Heart left ventricle (tissue), 16 donors: ENCODE measurements around the gene ADCY5. TPM values are rescaled to one million over a fixed set of nuclear protein-coding genes. Genes with fewer than 3 reads are reported as not detected.
A peak's percentile ranks its signal among the peaks of the same experiment; 100 is the strongest.

Experiments
- ATAC-seq, 4 donors: fragments of 200-7000 bp; cut with Tn5 transposase; one replicate each; pipeline ENCODE4 v1.9.1; 2020 to 2022; ENCODE audit warnings: moderate library complexity in 4 of 4, mild to moderate bottlenecking in 3 of 4, moderate number of reproducible peaks in 1 of 4
- DNase-seq, 5 donors: peaks; one replicate each; pipeline ENCODE4 v3.0.0-alpha.2; 2020
- H3K27ac ChIP-seq, 12 donors: fragments of 200-600 bp; sonication (generic) in 4 of 12; one replicate each; pipeline versions ENCODE4 v1.5.0 to v1.8.0; 2016 to 2022; ENCODE audit warnings: mild to moderate bottlenecking in 2 of 12
- H3K27me3 ChIP-seq, 9 donors: fragments of 200-600 bp; sonication (generic) in 2 of 9; one replicate each; pipeline versions ENCODE4 v1.5.1 to v1.8.0; 2016 to 2022; ENCODE audit warnings: mild to moderate bottlenecking in 3 of 9
- H3K36me3 ChIP-seq, 9 donors: fragments of 200-600 bp; sonication (generic) in 2 of 9; one replicate each; pipeline versions ENCODE4 v1.5.0 to v1.8.0; 2018 to 2022; ENCODE audit warnings: mild to moderate bottlenecking in 2 of 9
- H3K4me1 ChIP-seq, 12 donors: fragments of 200-600 bp; sonication (generic) in 4 of 12; one replicate each; pipeline versions ENCODE4 v1.5.0 to v1.8.0; 2016 to 2022; ENCODE audit warnings: mild to moderate bottlenecking in 3 of 12
- H3K4me3 ChIP-seq, 12 donors: fragments of 200-600 bp; sonication (generic) in 4 of 12; one replicate each; pipeline versions ENCODE4 v1.5.0 to v1.8.0; 2017 to 2022; ENCODE audit warnings: mild to moderate bottlenecking in 9 of 12, moderate library complexity in 4 of 12
- H3K9me3 ChIP-seq, 12 donors: fragments of 200-600 bp; sonication (generic) in 4 of 12; one replicate each; pipeline versions ENCODE4 v1.5.0 to v1.8.0; 2016 to 2022; ENCODE audit warnings: mild to moderate bottlenecking in 1 of 12
- POLR2A ChIP-seq, 2 donors: fragments of 450-650 bp; IDR thresholded peaks; one replicate each; pipeline ENCODE4 v1.6.1; 2017; ENCODE audit warnings: antibody characterized with exemption in 2 of 2, mild to moderate bottlenecking in 2 of 2, moderate library complexity in 2 of 2
- WGBS, 4 donors: extraction: QIAGEN DNeasy Blood & Tissue Kit in 2 of 4; methylation state at CpG; one replicate each; pipeline versions ENCODE4 v1.1.5 to v1.1.7; 2013 to 2018; 5-methylcytosine and 5-hydroxymethylcytosine counted together
- intact Hi-C, 10 donors: fragments of 100-400 bp; cut with DNase I; formaldehyde crosslinking; loops; one replicate each; pipeline versions ENCODE4 v1.11.1 to v1.14.2; 2022
- polyA plus RNA-seq, 2 donors: library from polyadenylated mRNA; stranded (reverse); fragments of 200-250 nt; gene quantifications; one replicate each; pipeline ENCODE4 v1.2.3, GENCODE V29; 2013
- total RNA-seq, 9 donors: library from RNA; depleted of rRNA in 2 of 9; stranded (reverse); fragments of >200 nt in 2 of 9; fragmentation: NEBNext Ultra II Directional in 3 of 9; extraction: Animal tissue kit (Norgen Biotek cat#: 25700) in 3 of 9; gene quantifications; one replicate each; pipeline versions ENCODE4 v1.1.0 to v1.2.4, GENCODE V29; 2016 to 2023
- TF ChIP-seq, protein P1 (sequence below), 12 donors: fragments of 200-600 bp; sonication (generic) in 4 of 12; IDR thresholded peaks; one replicate each; pipeline versions ENCODE4 v1.5.0 to v1.8.0; 2018 to 2022; ENCODE audit warnings: antibody characterized with exemption in 12 of 12, mild to moderate bottlenecking in 5 of 12
- donor health status: ischemic (EF 13 %, LVEDD 7.1; RV severe dilation, severe dysfunction).
- donor health status: healthy with polysubstance abuse.
- donor health status: DM: no; HTN: yes; CAD: no.
- donor health status: DM: no; HTN: no; CAD: no.
- donor health status: ischemic (EF 25% LVEDD 6.9; RV normal size, moderate dysfunction).
- donor health status: ischemic (EF 25% LVEDD 5.7; RV mildly dilated, moderate dysfunction).
- donor health status: healthy.
- donor health status: DM: yes; HTN: yes; CAD: no.
- donor health status: ischemic (EF 35%, LVEDD 5.7; RV mildly dilated, moderate dysfunction).
- donor health status: nonischemic (EF 11% LVEDD 7.7; RV severe dilation, severe dysfunction).
- donor health status: DM: yes; HTN: yes; CAD: no.
- donor health status: PGD.
- donor health status: ischemic (EF 29% LVEDD 5.4; RV normal size, mild dysfunction).
- donor health status: nonischemic (EF 23%, LVEDD 6.1; RV moderate dilation, normal function).

Gene ADCY5
- total and polyA plus RNA-seq, 11 donors, result 78.5 to 276 (median 167) TPM

DNA sequence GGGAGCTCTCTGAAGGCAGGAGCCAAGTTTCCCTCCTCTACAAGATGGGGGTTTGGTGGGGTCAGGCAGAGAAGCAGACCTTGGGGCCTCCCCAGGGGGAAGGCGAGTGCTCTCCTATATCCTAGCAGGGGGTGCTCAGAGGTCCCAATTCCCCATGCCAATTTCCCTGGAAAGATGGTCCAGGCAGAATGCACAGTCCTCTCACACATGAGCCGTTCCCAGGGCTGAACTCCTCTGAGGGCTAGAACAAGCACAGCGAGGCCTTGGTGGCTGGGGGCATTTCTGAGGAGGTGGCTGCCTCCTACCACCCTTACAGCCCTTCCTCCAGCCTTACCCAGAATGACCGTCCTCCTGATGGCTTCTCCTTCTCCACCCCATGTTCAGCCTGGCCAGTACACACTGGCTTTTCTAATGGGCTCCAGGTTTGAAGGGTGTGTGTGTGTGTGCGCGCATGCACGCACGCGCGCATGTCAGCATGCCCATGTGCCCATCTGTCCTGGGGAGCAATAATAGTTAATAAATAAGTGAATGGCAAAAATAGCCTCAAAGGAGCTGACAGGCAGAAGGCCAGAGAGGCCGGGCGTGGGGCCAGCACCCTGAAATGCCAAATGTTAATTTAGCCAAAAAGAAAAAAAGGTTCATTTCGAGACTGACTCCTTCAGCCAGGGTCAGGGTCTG is 24.4 kb downstream of the ADCY5 start:
- WGBS, 4 donors, result 28 to 48% (median 47%) methylated on average over 13 of the region's 13 CpGs
- ATAC-seq, result peak; percentile 11 to 38 (median 22)
- Histone ChIP-seq H3K36me3 (no peaks in the 10 kb centered on the region), H3K4me3 (no peak overlapping the region), H3K27ac (peak overlapping the region; percentile 56 to 94 (median 84)), H3K4me1 (peaks cover 3 to 100% (median 63%) of the 10 kb centered on the region in 12 donors), H3K9me3 (no peaks in the 10 kb centered on the region), H3K27me3 (no peaks in the 10 kb centered on the region)
- peak in 4 of 5 donors; percentile 46 to 59 (median 50) for DNase-seq
- intact Hi-C loops, result no loop called here
- TF ChIP-seq, protein P1, sequence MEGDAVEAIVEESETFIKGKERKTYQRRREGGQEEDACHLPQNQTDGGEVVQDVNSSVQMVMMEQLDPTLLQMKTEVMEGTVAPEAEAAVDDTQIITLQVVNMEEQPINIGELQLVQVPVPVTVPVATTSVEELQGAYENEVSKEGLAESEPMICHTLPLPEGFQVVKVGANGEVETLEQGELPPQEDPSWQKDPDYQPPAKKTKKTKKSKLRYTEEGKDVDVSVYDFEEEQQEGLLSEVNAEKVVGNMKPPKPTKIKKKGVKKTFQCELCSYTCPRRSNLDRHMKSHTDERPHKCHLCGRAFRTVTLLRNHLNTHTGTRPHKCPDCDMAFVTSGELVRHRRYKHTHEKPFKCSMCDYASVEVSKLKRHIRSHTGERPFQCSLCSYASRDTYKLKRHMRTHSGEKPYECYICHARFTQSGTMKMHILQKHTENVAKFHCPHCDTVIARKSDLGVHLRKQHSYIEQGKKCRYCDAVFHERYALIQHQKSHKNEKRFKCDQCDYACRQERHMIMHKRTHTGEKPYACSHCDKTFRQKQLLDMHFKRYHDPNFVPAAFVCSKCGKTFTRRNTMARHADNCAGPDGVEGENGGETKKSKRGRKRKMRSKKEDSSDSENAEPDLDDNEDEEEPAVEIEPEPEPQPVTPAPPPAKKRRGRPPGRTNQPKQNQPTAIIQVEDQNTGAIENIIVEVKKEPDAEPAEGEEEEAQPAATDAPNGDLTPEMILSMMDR (IDR thresholded peaks at IDR 0.05), result no peak
- TF ChIP-seq POLR2A (IDR thresholded peaks at IDR 0.05), result no peak

GRCh38 chr3:123423806-123424205 is 25.1 kb downstream of the ADCY5 start:
- TF ChIP-seq, protein P1 (IDR thresholded peaks at IDR 0.05), result no peak
- TF ChIP-seq POLR2A (IDR thresholded peaks at IDR 0.05), result no peak

DNA sequence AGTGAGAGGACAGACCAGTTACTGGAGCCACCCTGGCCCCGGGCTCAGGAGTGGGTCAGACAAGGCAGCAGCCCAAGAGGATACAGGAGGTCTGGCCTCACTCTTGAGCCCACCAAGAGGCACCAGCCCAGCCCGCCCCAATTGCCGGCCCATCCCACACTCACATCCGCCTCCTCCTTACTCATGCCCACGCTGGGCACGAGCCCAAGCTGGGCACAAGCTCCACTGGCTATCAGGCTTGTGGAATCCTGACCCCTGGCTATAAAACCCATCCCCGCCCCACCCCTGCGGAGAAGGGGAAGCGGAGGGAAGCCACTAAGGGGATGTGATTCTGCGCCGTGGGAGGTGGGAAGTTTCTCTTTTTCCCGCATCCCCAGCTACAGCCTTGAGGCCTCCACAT is 25.9 kb downstream of the ADCY5 start:
- intact Hi-C loops, result no loop called here
- TF ChIP-seq POLR2A (IDR thresholded peaks at IDR 0.05), result no peak
- TF ChIP-seq, protein P1 (IDR thresholded peaks at IDR 0.05), result peak in 1 of 12 donors; percentile 14
- no peaks in the 10 kb centered on the region for H3K9me3 ChIP-seq
- DNase-seq (peak in 4 of 5 donors; percentile 63 to 83 (median 71)), ATAC-seq (peak; percentile 41 to 72 (median 52))
- peak overlapping the region; percentile 53 to 94 (median 88) for H3K27ac ChIP-seq
- H3K36me3 ChIP-seq, result no peaks in the 10 kb centered on the region
- H3K4me3 ChIP-seq, result no peak overlapping the region
- WGBS, 4 donors, result 37 to 66% (median 49%) methylated on average over 8 to 12 of the region's 12 CpGs
- H3K4me1 ChIP-seq, result peaks cover 3 to 98% (median 64%) of the 10 kb centered on the region in 12 donors
- H3K27me3 ChIP-seq, result no peaks in the 10 kb centered on the region

More at GRCh38 chr3:123423806-123424205, 25.1 kb downstream of the ADCY5 start:
- Histone ChIP-seq H3K36me3 (no peaks in the 10 kb centered on the region), H3K27me3 (no peaks in the 10 kb centered on the region), H3K27ac (peak overlapping the region; percentile 56 to 94 (median 84)), H3K4me1 (peaks cover 3 to 99% (median 62%) of the 10 kb centered on the region in 12 donors), H3K9me3 (no peaks in the 10 kb centered on the region), H3K4me3 (no peak overlapping the region)
- ATAC-seq (no peak), DNase-seq (no peak)
- intact Hi-C loops, result no loop called here
- WGBS, 4 donors, result 56 to 70% (median 58%) methylated on average over 3 to 7 of the region's 7 CpGs

- no peak for DNase-seq
- H3K9me3 ChIP-seq, result no peaks in the 10 kb centered on the region
- peak overlapping the region in 11 of 12 donors; percentile 44 to 94 (median 89) for H3K27ac ChIP-seq
- 51 to 71% (median 70%) methylated on average over 3 to 5 of the region's 5 CpGs for WGBS, 4 donors
- H3K27me3 ChIP-seq, result no peaks in the 10 kb centered on the region
- H3K36me3 ChIP-seq, result no peaks in the 10 kb centered on the region
- no peak overlapping the region for H3K4me3 ChIP-seq
- ATAC-seq, result no peak
- TF ChIP-seq, protein P1 (IDR thresholded peaks at IDR 0.05), result no peak
- TF ChIP-seq POLR2A (IDR thresholded peaks at IDR 0.05), result no peak
- H3K4me1 ChIP-seq, result peaks cover 3 to 100% (median 63%) of the 10 kb centered on the region in 12 donors
- intact Hi-C loops, result no loop called here
These were observed 26.4 kb downstream of the ADCY5 start for GRCh38 chr3:123422457-123422856.
